Hepatocyte (in vitro differentiated cells): ENCODE data around the gene DYSF. TPM values are rescaled to one million over a fixed set of nuclear protein-coding genes. Genes with fewer than 3 reads are reported as not detected.

Experiments used
- DNase-seq: peaks from one replicate; pipeline ENCODE4 v3.0.0-alpha.2; 2016; ENCODE audit warnings: low spot score
- H2AFZ ChIP-seq: fragments of 200-600 bp; sonication (generic); 2 replicates; pipeline ENCODE4 v1.6.0; 2016; ENCODE audit warnings: antibody characterized with exemption, mild to moderate bottlenecking
- H3K27ac ChIP-seq: fragments of 200-600 bp; sonication (generic); 2 replicates; pipeline ENCODE4 v1.5.1; 2016; ENCODE audit warnings: mild to moderate bottlenecking
- H3K27me3 ChIP-seq: fragments of 200-600 bp; sonication (generic); 2 replicates; pipeline ENCODE4 v1.6.1; 2016
- H3K36me3 ChIP-seq: fragments of 200-600 bp; sonication (generic); replicated peaks from 2 replicates; pipeline ENCODE4 v1.5.1; 2016; ENCODE audit warnings: low read depth; ENCODE audit not compliant: insufficient read depth
- H3K4me1 ChIP-seq: fragments of 200-600 bp; sonication (generic); 2 replicates; pipeline ENCODE4 v1.5.1; 2016; ENCODE audit warnings: mild to moderate bottlenecking, moderate library complexity; ENCODE audit not compliant: insufficient read depth
- H3K4me2 ChIP-seq: fragments of 200-600 bp; sonication (generic); 2 replicates; pipeline ENCODE4 v1.6.0; 2016
- H3K4me3 ChIP-seq: fragments of 200-600 bp; sonication (generic); 2 replicates; pipeline ENCODE4 v1.5.1; 2016; ENCODE audit warnings: mild to moderate bottlenecking
- H3K79me2 ChIP-seq: fragments of 200-600 bp; sonication (generic); 2 replicates; pipeline ENCODE4 v1.6.0; 2017; ENCODE audit warnings: mild to moderate bottlenecking
- H3K9me2 ChIP-seq: fragments of 200-600 bp; sonication (generic); replicated peaks from 2 replicates; pipeline ENCODE4 v1.6.0; 2017; ENCODE audit warnings: mild to moderate bottlenecking; ENCODE audit not compliant: insufficient read depth
- H3K9me3 ChIP-seq: fragments of 200-600 bp; sonication (generic); 2 replicates; pipeline ENCODE4 v1.5.1; 2016; ENCODE audit warnings: low read depth, mild to moderate bottlenecking
- H4K20me1 ChIP-seq: fragments of 200-600 bp; sonication (generic); 2 replicates; pipeline ENCODE4 v1.6.0; 2016; ENCODE audit warnings: mild to moderate bottlenecking; ENCODE audit not compliant: insufficient read depth, poor library complexity, severe bottlenecking
- EZH2 ChIP-seq: fragments of 200-600 bp; sonication (generic); IDR thresholded peaks from 2 replicates; pipeline ENCODE4 v1.6.1; 2016; ENCODE audit warnings: antibody characterized with exemption, mild to moderate bottlenecking, borderline replicate concordance
- EZH2phosphoT487 ChIP-seq: fragments of 200-600 bp; sonication (generic); IDR thresholded peaks from one replicate; pipeline ENCODE4 v1.6.1; 2018; ENCODE audit warnings: antibody characterized with exemption, mild to moderate bottlenecking, low read depth, moderate library complexity; ENCODE audit not compliant: unreplicated experiment, severe bottlenecking
- WGBS: methylation state at CpG from one replicate; pipeline ENCODE4 v1.1.6; 2016; ENCODE audit warnings: low lambda C conversion rate; ENCODE audit errors: missing lambda C conversion rate; 5-methylcytosine and 5-hydroxymethylcytosine counted together
- polyA plus RNA-seq: library from polyadenylated mRNA; unstranded; fragments of >200 nt; fragmentation: Nextera tagmentation; extraction: Ambion mirVana; gene quantifications from 2 replicates; pipeline ENCODE4 v1.2.1, GENCODE V29; 2016
- total RNA-seq: library from RNA; depleted of rRNA; stranded (reverse); fragments of >200 nt; gene quantifications from 2 replicates; pipeline ENCODE4 v1.2.3, GENCODE V29; 2014
- TF ChIP-seq, protein P1 (sequence below): fragments of 200-600 bp; sonication (generic); IDR thresholded peaks from 2 replicates; pipeline ENCODE4 v1.5.1; 2016; ENCODE audit warnings: antibody characterized with exemption, mild to moderate bottlenecking; ENCODE audit not compliant: poor library complexity

Gene DYSF
- total and polyA plus RNA-seq, 2 experiments from 2014 or later: 0.25 to 0.90 TPM

DNA sequence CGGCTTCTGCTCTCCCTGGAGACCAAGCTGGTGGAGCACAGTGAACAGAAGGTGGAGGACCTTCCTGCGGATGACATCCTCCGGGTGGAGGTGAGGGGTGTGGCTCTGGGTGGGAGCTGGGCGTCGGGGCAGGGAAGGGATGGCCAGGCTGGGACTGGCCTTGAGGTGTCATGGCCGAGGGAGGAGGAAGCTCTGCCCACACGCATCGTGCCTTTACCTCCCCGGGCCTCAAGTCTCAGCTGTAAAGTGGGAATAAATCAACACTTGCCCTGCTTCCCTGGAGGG, 98.2 kb downstream of the DYSF start:
- H4K20me1 ChIP-seq: no peaks in the 10 kb centered on the region
- no peak overlapping the region for H3K27ac ChIP-seq
- H3K4me3 ChIP-seq: no peak overlapping the region
- H3K36me3 ChIP-seq: no peaks in the 10 kb centered on the region
- H3K79me2 ChIP-seq: no peaks in the 10 kb centered on the region
- WGBS: 93% methylated on average over 8 of the region's 9 CpGs
- no peaks in the 10 kb centered on the region for H3K9me3 ChIP-seq
- no peaks in the 10 kb centered on the region for H3K9me2 ChIP-seq
- no peak overlapping the region for H2AFZ ChIP-seq
- H3K4me1 ChIP-seq: no peaks in the 10 kb centered on the region
- no peaks in the 10 kb centered on the region for H3K27me3 ChIP-seq
- H3K4me2 ChIP-seq: no peak overlapping the region
- no peak for DNase-seq
- TF ChIP-seq EZH2: no peak
- TF ChIP-seq, protein P1, sequence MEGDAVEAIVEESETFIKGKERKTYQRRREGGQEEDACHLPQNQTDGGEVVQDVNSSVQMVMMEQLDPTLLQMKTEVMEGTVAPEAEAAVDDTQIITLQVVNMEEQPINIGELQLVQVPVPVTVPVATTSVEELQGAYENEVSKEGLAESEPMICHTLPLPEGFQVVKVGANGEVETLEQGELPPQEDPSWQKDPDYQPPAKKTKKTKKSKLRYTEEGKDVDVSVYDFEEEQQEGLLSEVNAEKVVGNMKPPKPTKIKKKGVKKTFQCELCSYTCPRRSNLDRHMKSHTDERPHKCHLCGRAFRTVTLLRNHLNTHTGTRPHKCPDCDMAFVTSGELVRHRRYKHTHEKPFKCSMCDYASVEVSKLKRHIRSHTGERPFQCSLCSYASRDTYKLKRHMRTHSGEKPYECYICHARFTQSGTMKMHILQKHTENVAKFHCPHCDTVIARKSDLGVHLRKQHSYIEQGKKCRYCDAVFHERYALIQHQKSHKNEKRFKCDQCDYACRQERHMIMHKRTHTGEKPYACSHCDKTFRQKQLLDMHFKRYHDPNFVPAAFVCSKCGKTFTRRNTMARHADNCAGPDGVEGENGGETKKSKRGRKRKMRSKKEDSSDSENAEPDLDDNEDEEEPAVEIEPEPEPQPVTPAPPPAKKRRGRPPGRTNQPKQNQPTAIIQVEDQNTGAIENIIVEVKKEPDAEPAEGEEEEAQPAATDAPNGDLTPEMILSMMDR: no peak
- no peak for TF ChIP-seq EZH2phosphoT487

DNA sequence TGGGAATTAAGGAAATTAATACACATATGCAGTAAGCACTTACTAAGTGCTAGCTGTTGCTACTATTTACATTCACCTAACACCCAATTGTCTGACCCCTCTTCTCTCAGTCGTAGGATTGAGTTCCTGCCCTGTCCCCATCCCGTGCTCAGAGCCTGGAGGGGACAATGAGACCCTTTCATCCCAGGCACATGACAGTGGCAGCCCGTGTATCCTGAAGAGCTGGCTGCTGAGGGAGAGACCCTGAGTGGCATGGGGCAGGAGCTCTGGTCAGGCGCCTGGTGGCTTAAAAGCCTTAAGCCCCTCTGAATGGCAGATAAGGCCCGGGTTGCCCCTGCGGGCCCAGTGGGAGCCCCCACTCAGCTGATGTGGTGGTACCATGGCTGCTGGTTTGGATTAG, 99.0 kb downstream of the DYSF start:
- no peaks in the 10 kb centered on the region for H3K27me3 ChIP-seq
- H3K9me3 ChIP-seq: no peaks in the 10 kb centered on the region
- H3K4me3 ChIP-seq: no peak overlapping the region
- H4K20me1 ChIP-seq: no peaks in the 10 kb centered on the region
- no peak overlapping the region for H3K27ac ChIP-seq
- no peak overlapping the region for H3K4me2 ChIP-seq
- TF ChIP-seq EZH2phosphoT487 (no peak), EZH2 (no peak)
- TF ChIP-seq, protein P1: no peak
- 79% methylated on average over 6 of the region's 6 CpGs for WGBS
- DNase-seq: no peak
- H3K36me3 ChIP-seq: no peaks in the 10 kb centered on the region
- no peaks in the 10 kb centered on the region for H3K79me2 ChIP-seq
- no peaks in the 10 kb centered on the region for H3K9me2 ChIP-seq
- no peaks in the 10 kb centered on the region for H3K4me1 ChIP-seq
- no peak overlapping the region for H2AFZ ChIP-seq

DNA sequence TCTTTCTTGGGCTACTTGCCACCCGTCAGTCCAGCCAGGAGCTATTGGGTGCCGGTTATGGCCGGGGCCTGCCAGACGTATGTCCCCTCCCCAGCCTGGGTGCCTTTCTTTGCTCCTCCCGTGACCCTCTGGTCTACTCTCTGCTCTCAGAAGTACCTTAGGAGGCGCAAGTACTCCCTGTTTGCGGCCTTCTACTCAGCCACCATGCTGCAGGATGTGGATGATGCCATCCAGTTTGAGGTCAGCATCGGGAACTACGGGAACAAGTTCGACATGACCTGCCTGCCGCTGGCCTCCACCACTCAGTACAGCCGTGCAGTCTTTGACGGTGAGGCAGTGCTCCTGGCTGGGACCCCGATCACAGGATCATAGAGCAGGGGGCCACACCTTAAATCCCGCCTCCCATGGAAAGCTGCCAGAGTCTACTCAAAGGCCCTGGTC, 99.5 kb downstream of the DYSF start:
- Histone ChIP-seq H3K4me2 (no peak overlapping the region), H3K36me3 (no peaks in the 10 kb centered on the region), H3K9me3 (no peaks in the 10 kb centered on the region), H3K9me2 (no peaks in the 10 kb centered on the region), H3K27me3 (no peaks in the 10 kb centered on the region), H3K4me3 (no peak overlapping the region), H2AFZ (no peak overlapping the region), H3K79me2 (no peaks in the 10 kb centered on the region), H3K27ac (no peak overlapping the region), H3K4me1 (no peaks in the 10 kb centered on the region), H4K20me1 (no peaks in the 10 kb centered on the region)
- no peak for DNase-seq
- WGBS: 97% methylated on average over 15 of the region's 15 CpGs
- TF ChIP-seq EZH2: no peak
- TF ChIP-seq, protein P1: no peak
- TF ChIP-seq EZH2phosphoT487: no peak

DNA sequence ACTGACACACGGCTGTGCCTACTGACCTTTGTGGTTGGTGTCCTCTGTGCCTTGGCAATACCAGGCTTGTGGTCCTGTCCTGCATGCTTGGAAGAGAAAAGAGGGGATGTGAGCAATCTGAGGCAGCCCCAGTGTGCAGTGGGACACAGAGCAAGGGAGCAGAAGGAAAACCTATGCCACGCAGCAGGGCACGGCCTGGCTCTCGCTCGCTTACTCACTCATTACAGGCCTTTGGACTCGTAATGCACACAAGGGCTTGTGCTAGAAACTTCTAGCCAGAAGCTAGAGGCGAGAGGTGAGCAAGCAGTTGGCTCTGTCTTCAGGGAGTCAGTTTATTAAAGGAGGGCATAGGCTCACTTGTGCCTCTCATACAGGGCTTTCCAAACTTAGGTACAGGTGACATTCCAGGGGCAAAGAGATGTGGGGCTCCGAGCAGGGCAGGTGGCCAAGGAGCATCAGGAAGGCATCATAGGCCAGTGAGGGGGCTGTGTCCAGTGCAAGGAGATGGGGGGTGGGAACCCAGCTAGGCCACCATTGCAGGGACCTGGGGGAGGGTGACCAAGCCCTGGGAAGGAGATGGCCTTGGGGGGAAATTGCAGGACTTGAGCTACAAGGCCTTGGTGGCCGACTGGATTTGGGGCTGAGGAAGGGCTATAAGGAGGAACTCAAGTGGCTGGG, 100.8 kb downstream of the DYSF start:
- DNase-seq: no peak
- H3K9me2 ChIP-seq: no peaks in the 10 kb centered on the region
- no peaks in the 10 kb centered on the region for H3K9me3 ChIP-seq
- TF ChIP-seq, protein P1: no peak
- no peak for TF ChIP-seq EZH2
- TF ChIP-seq EZH2phosphoT487: no peak
- no peak overlapping the region for H3K4me2 ChIP-seq
- no peak overlapping the region for H3K27ac ChIP-seq
- no peaks in the 10 kb centered on the region for H3K4me1 ChIP-seq
- WGBS: 92% methylated on average over 9 of the region's 9 CpGs
- no peaks in the 10 kb centered on the region for H3K36me3 ChIP-seq
- H4K20me1 ChIP-seq: no peaks in the 10 kb centered on the region
- no peaks in the 10 kb centered on the region for H3K27me3 ChIP-seq
- H3K79me2 ChIP-seq: no peaks in the 10 kb centered on the region
- H3K4me3 ChIP-seq: no peak overlapping the region
- H2AFZ ChIP-seq: no peak overlapping the region
